ENCODE results near the gene NAV3.
"Not testable (repeated sequence)": the region's sequence is repeated elsewhere in the genome, so short reads cannot be mapped to it uniquely, and the experiment has no call there.

The NAV3 gene

DNA sequence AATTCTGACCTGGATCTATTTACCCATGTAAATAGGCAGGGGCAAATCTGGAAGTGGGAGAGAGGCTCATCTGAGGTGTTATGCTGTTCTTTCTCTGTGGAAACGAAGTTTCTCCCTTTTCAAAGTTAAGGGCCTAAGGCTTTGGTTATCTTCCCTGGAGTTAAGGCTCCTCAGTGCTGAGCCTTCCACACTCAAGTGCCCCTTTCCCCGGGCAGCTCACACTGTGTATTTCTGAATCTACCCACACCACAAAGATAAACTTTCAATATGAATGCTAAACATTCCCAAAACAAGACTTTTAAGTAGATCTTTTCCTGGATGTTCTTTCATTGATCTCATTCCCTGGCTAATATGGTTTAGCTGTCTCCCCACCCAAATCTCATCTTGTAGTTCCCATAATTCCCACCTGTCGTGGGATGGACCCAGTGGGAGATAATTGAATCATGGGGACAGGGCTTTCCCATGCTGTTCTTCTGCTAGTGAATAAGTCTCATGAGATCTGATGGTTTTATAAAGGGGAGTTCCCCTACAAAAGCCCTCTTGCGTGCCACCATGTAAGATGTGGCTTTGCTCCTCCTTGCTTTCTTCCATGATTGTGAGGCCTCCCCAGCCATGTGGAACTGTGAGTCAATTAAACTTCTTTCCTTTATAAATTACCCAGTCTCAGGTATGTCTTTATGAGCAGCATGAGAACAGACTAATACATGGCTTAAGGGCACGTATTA, 251.1 kb downstream of the NAV3 start:
- no peak for DNase-seq

DNA sequence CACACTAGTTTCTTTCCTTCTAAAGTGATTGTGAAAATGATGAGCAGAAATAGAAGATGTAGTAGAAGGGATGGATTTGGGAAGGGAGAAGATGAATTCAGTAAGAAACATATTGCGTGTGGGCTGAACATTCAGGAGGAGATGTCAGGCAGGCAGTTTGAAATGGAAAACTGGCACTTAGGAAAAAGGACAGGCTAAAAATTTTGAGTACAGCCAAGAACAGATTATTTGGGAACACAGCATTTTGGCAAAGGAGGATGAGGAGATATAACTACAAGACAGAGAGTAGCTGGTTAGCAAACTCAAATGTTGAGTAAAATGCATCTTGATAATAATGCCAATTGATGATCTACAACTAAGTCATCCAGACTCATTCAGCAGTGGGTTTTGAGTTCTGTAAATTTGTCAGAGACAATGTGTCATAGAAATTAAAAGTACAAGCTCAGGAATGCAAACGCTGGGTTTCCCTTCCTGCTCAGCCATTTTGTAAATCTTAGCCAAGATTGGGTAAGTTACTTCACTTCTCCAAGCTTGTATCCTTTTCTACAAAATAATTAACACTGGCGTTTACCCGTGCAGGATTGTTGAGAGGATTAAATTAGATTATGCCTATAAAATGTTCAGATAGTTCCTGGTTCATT, 255.0 kb downstream of the NAV3 start:
- no peak for DNase-seq

GRCh38 chr12:78086553-78087362, 256.1 kb downstream of the NAV3 start:
- DNase-seq = no peak

DNA sequence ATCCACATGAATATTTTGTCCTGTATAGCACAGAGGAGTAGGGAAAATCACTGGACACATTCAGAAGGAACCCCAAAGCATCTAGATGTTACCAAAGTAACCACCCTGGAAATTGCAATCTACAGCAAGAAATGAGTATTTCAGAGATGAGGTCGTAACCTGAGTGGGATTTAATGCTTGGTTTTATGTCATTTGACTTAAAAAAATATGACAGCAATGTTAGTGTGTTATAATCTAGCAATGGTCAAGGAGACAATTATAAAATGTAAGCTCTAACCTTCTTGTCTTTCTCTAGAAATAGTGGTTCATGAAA, 256.6 kb downstream of the NAV3 start:
- DNase-seq = no peak

- no peak for DNase-seq
Observed at GRCh38 chr12:78088391-78088832, 257.7 kb downstream of the NAV3 start.

DNA sequence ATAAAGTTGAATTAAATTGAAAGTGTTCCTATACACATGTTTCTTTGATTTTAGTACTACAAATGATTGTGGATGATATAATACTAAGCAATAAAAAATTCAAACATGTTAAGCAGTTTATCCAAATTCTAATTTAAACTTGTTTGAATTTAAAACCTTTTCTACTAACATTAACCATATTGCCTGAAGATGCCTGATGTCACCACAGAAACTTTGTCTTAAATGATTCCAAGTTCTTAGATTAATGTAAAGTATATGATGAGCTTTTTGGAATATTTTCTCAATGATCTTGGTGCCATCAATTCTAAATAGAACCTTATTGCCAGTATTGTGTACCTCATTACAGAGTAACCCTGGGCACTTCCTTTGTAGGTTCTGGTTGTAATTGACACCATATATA, 259.6 kb downstream of the NAV3 start:
- DNase-seq = no peak

- no peak for DNase-seq
Observed at GRCh38 chr12:78095623-78096022, 264.9 kb downstream of the NAV3 start.

- no peak for DNase-seq
Observed at GRCh38 chr12:78096909-78097597, 266.4 kb downstream of the NAV3 start.

DNA sequence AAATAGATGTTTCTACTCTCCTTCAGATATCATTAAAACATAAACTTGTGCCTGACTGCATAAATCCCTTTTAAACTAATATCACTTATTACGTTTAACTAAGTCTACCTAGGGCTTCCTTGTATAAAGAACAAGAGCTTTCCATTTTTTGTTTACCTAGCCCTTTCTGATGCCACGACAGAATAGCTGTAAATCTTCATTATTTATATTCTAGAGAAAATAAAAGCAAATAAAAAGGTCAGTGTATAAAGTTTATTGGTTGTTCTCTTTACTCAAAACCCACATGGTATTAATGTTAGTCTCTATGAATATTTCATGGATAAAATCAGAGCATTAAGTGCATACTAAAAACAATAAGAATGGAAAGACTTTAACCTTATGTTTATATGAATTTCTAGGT, 269.1 kb downstream of the NAV3 start:
- DNase-seq = no peak

DNA sequence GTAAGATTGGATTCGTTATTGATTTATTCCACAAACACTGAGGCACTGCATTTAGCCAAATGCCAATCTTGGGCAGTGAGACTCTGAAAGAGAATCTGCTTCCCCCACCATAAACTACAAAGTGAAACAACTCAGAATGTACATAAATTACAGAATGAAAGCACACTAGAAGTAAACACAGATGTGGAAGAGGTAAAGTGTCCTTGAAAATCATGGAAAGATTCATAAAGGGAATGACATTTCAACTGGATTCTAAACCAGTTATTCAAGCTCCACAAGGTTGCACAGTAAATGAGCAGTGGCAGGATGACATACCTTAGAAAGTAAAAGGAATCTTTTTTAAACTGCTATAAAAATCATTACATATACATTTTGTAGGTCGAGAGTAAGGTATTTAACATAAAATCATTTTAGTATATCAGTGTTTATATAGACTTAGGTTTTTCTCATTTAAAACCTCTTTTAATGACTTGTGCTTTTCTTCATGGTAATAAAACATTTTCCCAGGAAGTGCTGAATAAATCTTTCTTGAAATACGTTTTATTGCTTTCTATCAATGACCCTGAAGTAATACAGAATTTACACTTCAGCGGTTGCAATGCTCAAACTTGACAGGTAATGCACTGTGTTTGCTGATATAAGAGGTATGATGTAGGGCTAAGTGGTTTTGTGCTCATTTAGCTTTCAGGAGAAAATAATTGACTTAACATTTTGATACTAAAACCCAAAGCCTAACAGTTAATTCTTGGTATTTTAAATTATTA, 270.6 kb downstream of the NAV3 start:
- no peak for DNase-seq

GRCh38 chr12:78101946-78102635, 271.4 kb downstream of the NAV3 start:
- DNase-seq = no peak

DNA sequence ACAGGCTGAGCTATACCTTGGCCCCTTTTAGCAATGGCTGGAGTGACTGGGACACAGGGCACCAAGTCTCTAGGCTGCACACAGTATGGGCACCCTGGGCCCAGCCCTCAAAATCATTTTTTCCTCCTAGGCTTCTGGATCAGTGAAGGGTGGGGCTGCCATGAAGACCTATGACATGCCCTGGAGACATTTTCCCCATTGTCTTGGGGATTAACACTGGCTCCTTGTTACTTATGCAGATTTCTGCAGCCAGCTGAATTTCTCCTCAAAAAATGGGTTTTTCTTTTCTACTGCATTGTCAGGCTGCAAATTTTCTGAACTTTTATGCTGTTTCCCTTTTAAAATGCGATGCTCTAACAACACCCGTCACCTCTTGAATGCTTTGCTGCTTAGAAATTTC, 272.1 kb downstream of the NAV3 start:
- not testable (repeated sequence) for DNase-seq

- no peak for DNase-seq
Observed at GRCh38 chr12:78115889-78116288, 285.2 kb downstream of the NAV3 start.

GRCh38 chr12:78118036-78118435, 287.3 kb downstream of the NAV3 start:
- DNase-seq = no peak

- no peak for DNase-seq
Observed at GRCh38 chr12:78118486-78118885, 287.8 kb downstream of the NAV3 start.

DNA sequence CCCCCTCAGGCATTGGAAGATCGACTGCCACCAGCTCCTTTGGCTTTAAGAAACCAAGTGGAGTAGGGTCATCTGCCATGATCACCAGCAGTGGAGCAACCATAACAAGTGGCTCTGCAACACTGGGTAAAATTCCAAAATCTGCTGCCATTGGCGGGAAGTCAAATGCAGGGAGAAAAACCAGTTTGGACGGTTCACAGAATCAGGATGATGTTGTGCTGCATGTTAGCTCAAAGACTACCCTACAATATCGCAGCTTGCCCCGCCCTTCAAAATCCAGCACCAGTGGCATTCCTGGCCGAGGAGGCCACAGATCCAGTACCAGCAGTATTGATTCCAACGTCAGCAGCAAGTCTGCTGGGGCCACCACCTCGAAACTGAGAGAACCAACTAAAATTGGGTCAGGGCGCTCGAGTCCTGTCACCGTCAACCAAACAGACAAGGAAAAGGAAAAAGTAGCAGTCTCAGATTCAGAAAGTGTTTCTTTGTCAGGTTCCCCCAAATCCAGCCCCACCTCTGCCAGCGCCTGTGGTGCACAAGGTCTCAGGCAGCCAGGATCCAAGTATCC, 288.7 kb downstream of the NAV3 start:
- no peak for DNase-seq

DNA sequence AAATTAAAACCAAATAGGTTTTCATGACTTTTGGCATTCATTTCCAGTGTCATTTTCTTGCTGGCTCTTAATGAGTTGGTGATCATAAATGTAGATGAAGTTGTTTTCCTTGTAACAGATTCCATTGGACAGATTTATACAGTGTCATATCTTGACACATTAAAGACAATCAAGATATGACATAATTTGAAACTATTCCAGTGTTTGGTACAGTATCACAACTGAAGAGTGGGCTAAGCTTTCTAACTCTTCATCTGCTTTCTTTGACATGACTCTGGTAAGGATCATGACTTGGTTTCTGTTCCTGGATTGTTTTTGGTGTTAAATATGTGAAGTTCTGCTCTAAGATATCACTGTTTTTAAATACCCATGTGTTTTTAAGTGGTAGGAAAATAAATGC, 289.6 kb downstream of the NAV3 start:
- DNase-seq = no peak

DNA sequence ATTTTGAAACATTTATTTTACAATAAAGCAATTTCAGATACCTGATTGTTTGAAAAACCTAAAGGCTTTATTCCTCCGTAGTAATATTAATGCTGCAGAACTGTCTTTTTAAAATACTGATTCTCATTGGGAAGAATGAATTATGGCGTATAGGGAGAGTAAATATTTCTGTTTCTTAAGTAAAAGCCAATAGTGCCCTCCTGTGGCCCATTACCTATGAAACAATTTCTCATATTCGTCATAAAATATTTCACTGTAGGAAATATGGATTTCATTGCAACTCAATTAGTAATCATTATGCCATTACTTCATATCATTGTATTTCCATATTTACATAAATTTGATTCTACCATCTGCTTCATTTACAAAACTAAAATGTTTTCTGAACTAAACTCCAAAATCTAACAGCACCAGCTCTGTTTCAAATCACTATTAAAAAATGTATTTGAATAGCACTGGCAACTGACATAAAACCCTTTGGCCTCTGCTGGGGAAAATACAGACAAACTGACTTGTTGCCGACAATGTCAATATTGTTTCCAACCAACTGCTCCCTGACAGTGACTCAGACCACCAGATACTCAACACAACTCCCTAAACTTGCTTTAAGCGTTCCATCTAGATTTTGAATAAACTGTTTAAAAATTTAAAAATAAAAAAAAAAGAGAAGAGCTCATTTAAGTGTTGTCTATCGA, 290.3 kb downstream of the NAV3 start:
- no peak for DNase-seq

DNA sequence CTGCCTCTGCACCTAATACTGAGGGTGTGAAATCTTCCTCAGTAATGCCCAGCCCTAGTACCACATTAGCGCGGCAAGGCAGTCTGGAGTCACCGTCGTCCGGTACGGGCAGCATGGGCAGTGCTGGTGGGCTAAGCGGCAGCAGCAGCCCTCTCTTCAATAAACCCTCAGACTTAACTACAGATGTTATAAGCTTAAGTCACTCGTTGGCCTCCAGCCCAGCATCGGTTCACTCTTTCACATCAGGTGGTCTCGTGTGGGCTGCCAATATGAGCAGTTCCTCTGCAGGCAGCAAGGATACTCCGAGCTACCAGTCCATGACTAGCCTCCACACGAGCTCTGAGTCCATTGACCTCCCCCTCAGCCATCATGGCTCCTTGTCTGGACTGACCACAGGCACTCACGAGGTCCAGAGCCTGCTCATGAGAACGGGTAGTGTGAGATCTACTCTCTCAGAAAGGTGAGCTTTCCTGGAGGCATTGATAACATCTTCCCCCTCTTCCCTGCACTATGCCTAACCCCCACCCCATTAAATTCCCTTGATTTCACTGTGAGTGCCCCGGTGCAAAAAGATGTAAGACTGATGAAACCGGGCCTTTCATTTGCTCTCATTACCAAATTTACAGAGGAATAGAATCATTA, 291.4 kb downstream of the NAV3 start:
- DNase-seq = no peak

DNA sequence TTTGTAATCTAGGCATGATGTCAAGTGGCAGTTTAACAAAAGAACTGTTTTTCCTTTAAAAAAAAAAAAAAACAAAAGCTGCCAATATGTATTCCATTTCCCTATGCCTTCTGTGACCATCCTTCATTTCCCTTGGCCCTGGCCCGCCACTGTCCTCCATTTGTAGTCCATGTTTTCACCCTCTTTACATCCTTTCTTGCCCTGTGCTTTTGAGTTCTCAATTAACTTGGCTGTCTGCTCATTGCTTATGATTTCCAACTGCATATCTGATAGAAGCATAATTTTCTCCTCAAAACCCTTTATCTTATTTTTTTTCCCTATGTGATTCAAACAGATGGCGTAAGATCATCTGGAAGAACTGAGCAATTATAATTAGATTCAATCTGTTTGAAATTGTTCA, 297.5 kb downstream of the NAV3 start:
- no peak for DNase-seq

DNA sequence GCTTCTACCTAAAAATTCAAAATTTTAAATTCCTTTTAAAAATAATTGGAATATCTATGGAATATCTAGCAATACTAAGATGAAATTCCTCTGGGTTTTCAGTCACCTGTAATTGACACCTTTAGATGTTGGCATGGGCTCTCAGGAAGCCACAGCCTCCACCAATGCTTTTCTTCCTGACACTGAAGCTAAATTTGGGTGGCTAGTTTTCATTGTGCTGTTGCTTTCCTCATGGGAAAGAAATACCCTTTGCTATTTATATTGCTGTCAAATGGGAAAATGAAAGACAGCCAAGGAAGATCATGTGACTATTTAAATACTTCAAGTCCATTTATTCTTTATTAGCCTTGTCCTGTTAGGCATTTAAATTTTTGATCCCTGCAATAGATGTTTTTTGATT, 313.0 kb downstream of the NAV3 start:
- DNase-seq = no peak
